Endodermal cell (in vitro differentiated cells): ENCODE data around the gene ZKSCAN3. TPM values are rescaled to one million over a fixed set of nuclear protein-coding genes. Genes with fewer than 3 reads are reported as not detected.
"Not testable (repeated sequence)": the region's sequence is repeated elsewhere in the genome, so short reads cannot be mapped to it uniquely, and the experiment has no call there.

Experiments
- DNase-seq: peaks from one replicate; pipeline ENCODE4 v3.0.0-alpha.2; 2017
- H3K27ac ChIP-seq: 2 replicates; pipeline ENCODE4 v1.5.1; 2013; ENCODE audit warnings: mild to moderate bottlenecking, low read depth, low read length, moderate library complexity
- H3K27me3 ChIP-seq: 2 replicates; pipeline ENCODE4 v1.6.1; 2013; ENCODE audit warnings: mild to moderate bottlenecking, low read length, moderate library complexity; ENCODE audit not compliant: insufficient read depth, control insufficient read depth, poor library complexity, severe bottlenecking
- H3K36me3 ChIP-seq: 2 replicates; pipeline ENCODE4 v1.7.0; 2013; ENCODE audit warnings: mild to moderate bottlenecking, low read length, moderate library complexity; ENCODE audit not compliant: control insufficient read depth, insufficient read depth
- H3K4me1 ChIP-seq: one replicate; pipeline ENCODE4 v1.7.0; 2013; ENCODE audit warnings: low read length; ENCODE audit not compliant: control insufficient read depth, insufficient read depth
- H3K4me3 ChIP-seq: 2 replicates; pipeline ENCODE4 v1.5.1; 2013; ENCODE audit warnings: mild to moderate bottlenecking, low read length, moderate library complexity
- H3K9ac ChIP-seq: 2 replicates; pipeline ENCODE4 v1.6.1; 2013; ENCODE audit warnings: mild to moderate bottlenecking, low read length, moderate library complexity; ENCODE audit not compliant: poor library complexity, severe bottlenecking; ENCODE audit errors: extremely low read depth
- H3K9me3 ChIP-seq: 2 replicates; pipeline ENCODE4 v1.6.1; 2013; ENCODE audit warnings: mild to moderate bottlenecking, low read length, moderate library complexity; ENCODE audit not compliant: control insufficient read depth
- H3K27ac Mint-ChIP-seq: 2 replicates; pipeline ENCODE4 v1.8.0; 2020; ENCODE audit warnings: mixed read lengths
- H3K27me3 Mint-ChIP-seq: 2 replicates; pipeline ENCODE4 v1.8.0; 2021; ENCODE audit warnings: mild to moderate bottlenecking, mixed read lengths; ENCODE audit not compliant: insufficient read depth
- H3K36me3 Mint-ChIP-seq: 2 replicates; pipeline ENCODE4 v1.8.0; 2020; ENCODE audit warnings: low read depth, mixed read lengths
- H3K4me1 Mint-ChIP-seq: 2 replicates; pipeline ENCODE4 v1.8.0; 2020; ENCODE audit warnings: mixed read lengths
- H3K4me3 Mint-ChIP-seq: 2 replicates; pipeline ENCODE4 v1.8.0; 2020; ENCODE audit warnings: mild to moderate bottlenecking, moderate library complexity, mixed read lengths
- H3K9me3 Mint-ChIP-seq: 2 replicates; pipeline ENCODE4 v1.8.0; 2020; ENCODE audit warnings: mild to moderate bottlenecking, mixed read lengths
- WGBS, 2 experiments: methylation state at CpG; one replicate each; pipeline versions ENCODE4 v1.1.5 to v1.1.7; 2013; ENCODE audit warnings: missing lambda C conversion rate in 2 of 2, mixed read lengths in 1 of 2; ENCODE audit not compliant: insufficient coverage in 1 of 2, insufficient read length in 1 of 2; 5-methylcytosine and 5-hydroxymethylcytosine counted together
- total RNA-seq, 2 donors: library from RNA; stranded (reverse); fragmentation: NEBNext Ultra II Directional in 1 of 2; extraction: Animal tissue kit (Norgen Biotek cat#: 25700) in 1 of 2; gene quantifications; 2 replicates in 1 of 2; 3 replicates in 1 of 2; pipeline ENCODE4 v1.2.1, GENCODE V29; 2021
- TF ChIP-seq, protein P1 (sequence below): fragments of 200-600 bp; sonication (generic); conservative IDR thresholded peaks from 2 replicates; pipeline ENCODE4 v1.5.0; 2021; ENCODE audit warnings: antibody characterized with exemption, mild to moderate bottlenecking

ZKSCAN3 gene
- total RNA-seq, 2 donors from 2014 or later, result 10.1 to 11.4 TPM

DNA sequence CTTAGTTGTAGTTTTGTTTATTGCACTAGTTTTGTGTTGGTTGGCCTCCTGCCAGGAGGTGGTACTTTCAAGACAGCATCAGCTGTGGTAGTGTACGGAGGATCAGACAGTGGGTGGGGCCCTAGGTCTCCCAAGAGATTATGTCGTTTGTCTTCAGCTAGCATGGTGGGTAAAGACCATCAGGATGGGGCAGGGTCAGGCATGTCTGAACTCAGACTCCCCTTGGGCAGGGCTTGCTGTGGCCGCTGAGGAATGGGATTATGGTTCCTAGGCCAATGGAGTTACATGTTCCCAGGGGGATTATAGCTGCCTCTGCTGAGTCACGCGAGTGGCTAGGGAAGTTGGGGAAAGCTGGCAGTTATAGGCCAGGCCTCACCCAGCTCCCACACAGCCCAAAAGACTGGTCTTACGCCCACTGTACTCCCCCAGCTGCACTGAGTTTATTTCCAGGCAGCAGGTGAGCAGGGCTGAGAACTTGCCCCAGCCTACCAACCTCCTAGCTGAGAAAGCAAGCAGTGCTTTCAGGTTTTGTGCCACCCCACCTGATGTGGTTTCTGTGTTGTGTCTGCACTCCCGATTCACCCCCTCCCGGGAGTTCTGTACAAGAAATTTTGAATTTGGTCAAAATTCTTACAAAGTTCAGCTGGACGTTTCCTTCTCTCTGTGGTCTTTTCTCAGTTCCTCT, 38.5 kb upstream of the ZKSCAN3 start:
- TF ChIP-seq, protein P1, sequence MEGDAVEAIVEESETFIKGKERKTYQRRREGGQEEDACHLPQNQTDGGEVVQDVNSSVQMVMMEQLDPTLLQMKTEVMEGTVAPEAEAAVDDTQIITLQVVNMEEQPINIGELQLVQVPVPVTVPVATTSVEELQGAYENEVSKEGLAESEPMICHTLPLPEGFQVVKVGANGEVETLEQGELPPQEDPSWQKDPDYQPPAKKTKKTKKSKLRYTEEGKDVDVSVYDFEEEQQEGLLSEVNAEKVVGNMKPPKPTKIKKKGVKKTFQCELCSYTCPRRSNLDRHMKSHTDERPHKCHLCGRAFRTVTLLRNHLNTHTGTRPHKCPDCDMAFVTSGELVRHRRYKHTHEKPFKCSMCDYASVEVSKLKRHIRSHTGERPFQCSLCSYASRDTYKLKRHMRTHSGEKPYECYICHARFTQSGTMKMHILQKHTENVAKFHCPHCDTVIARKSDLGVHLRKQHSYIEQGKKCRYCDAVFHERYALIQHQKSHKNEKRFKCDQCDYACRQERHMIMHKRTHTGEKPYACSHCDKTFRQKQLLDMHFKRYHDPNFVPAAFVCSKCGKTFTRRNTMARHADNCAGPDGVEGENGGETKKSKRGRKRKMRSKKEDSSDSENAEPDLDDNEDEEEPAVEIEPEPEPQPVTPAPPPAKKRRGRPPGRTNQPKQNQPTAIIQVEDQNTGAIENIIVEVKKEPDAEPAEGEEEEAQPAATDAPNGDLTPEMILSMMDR, result no peak
- Mint-ChIP-seq H3K27ac (peak overlapping the region; percentile 35), H3K27me3 (peaks cover 4% of the 10 kb centered on the region), H3K9me3 (peaks cover 5% of the 10 kb centered on the region), H3K36me3 (peaks cover 10% of the 10 kb centered on the region), H3K4me1 (peaks cover 23% of the 10 kb centered on the region), H3K4me3 (no peak overlapping the region)
- H3K9ac ChIP-seq, result peak overlapping the region; percentile 2
- no peak overlapping the region for H3K27ac ChIP-seq
- DNase-seq, result no peak
- H3K27me3 ChIP-seq, result no peaks in the 10 kb centered on the region
- H3K4me1 ChIP-seq, result no peaks in the 10 kb centered on the region
- no peaks in the 10 kb centered on the region for H3K36me3 ChIP-seq
- 87 to 90% methylated on average over 6 to 9 of the region's 9 CpGs for WGBS, 2 experiments
- H3K9me3 ChIP-seq, result peaks cover 10% of the 10 kb centered on the region
- no peak overlapping the region for H3K4me3 ChIP-seq

DNA sequence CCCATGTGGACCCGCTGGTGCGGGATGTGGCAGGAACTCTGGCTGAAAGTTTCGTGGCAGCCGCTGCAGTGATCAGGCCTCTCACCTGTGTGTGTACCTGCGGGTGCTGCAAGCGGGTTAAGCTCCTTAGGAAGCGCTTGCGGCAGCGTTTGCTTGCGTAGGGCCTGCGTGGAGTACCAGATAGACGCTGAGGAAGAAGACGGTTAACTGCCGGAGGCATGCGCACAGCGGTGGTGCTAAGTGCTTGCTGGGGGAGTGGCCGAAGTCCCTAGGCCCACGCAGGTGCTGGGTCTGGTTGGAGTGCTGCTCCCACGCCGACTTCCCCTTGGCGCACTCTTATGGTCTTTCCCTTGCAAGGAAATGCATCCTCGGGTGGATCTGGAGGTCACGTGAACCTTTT, 36.8 kb upstream of the ZKSCAN3 start:
- H3K4me1 Mint-ChIP-seq, result peaks cover 23% of the 10 kb centered on the region
- DNase-seq, result peak; percentile 54
- H3K4me1 ChIP-seq, result no peaks in the 10 kb centered on the region
- H3K4me3 Mint-ChIP-seq, result no peak overlapping the region
- H3K36me3 Mint-ChIP-seq, result peaks cover 2% of the 10 kb centered on the region
- 92 to 95% methylated on average over 22 to 23 of the region's 23 CpGs for WGBS, 2 experiments
- H3K4me3 ChIP-seq, result no peak overlapping the region
- TF ChIP-seq, protein P1, result no peak
- H3K9me3 Mint-ChIP-seq, result peaks cover 3% of the 10 kb centered on the region
- no peaks in the 10 kb centered on the region for H3K36me3 ChIP-seq
- peaks cover 8% of the 10 kb centered on the region for H3K9me3 ChIP-seq
- H3K27ac ChIP-seq, result no peak overlapping the region
- H3K27me3 Mint-ChIP-seq, result peaks cover 4% of the 10 kb centered on the region
- H3K27me3 ChIP-seq, result no peaks in the 10 kb centered on the region
- H3K27ac Mint-ChIP-seq, result no peak overlapping the region
- H3K9ac ChIP-seq, result no peak overlapping the region

DNA sequence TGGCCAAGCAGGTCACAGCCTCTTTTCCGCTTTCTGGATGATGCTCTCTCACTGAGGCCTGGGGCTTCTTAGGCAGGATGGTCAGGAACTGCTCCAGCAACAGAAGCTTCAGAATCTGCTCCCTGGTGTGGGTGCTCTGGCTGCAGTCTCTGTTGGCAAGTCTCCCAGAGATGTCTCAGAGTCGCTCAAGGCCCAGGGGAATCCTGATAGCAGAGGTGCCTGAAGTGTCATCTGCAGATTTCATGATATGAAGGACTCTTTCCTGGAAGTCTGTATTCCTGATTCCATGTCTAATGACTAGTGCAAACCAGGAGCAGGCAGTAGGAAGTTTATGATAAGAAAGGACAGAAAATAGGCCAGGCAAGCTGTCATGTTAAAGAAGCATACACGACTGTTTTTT, 34.1 kb upstream of the ZKSCAN3 start:
- peaks cover 4% of the 10 kb centered on the region for H3K27me3 Mint-ChIP-seq
- H3K27ac ChIP-seq, result no peak overlapping the region
- H3K4me3 Mint-ChIP-seq, result no peak overlapping the region
- H3K9me3 ChIP-seq, result peaks cover 8% of the 10 kb centered on the region
- no peak overlapping the region for H3K4me3 ChIP-seq
- DNase-seq, result no peak
- H3K9ac ChIP-seq, result no peak overlapping the region
- peaks cover 8% of the 10 kb centered on the region for H3K9me3 Mint-ChIP-seq
- H3K27me3 ChIP-seq, result no peaks in the 10 kb centered on the region
- 89 to 96% methylated on average over 3 of the region's 3 CpGs for WGBS, 2 experiments
- H3K36me3 Mint-ChIP-seq, result peaks cover 2% of the 10 kb centered on the region
- no peaks in the 10 kb centered on the region for H3K36me3 ChIP-seq
- H3K4me1 ChIP-seq, result no peaks in the 10 kb centered on the region
- peaks cover 8% of the 10 kb centered on the region for H3K4me1 Mint-ChIP-seq
- TF ChIP-seq, protein P1, result no peak
- H3K27ac Mint-ChIP-seq, result no peak overlapping the region

DNA sequence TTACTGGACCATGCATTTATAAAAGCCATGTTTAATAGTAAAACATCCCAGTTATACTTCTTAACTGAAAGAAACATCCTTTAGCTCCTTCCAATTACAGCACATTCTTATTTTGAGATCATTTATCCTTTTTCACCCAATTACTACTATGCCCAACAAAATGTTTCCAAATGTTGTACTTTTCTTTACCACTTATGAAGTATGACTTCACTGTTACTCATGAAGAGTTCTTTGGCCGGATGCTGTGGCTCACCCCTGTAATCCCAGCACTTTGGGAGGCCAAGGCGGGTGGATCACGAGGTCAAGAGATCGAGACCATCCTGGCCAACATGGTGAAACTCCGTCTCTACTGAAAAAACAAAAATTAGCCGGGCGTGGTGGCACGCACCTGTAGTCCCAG, 31.9 kb upstream of the ZKSCAN3 start:
- not testable (repeated sequence) for H3K27me3 ChIP-seq, H3K4me3 ChIP-seq, DNase-seq, H3K36me3 Mint-ChIP-seq, H3K9ac ChIP-seq, H3K27ac Mint-ChIP-seq, H3K27me3 Mint-ChIP-seq, H3K27ac ChIP-seq, H3K4me1 Mint-ChIP-seq, H3K4me3 Mint-ChIP-seq, H3K4me1 ChIP-seq, H3K36me3 ChIP-seq, H3K9me3 ChIP-seq
- 92 to 96% methylated on average over 7 to 8 of the region's 8 CpGs for WGBS, 2 experiments
- peaks cover 11% of the 10 kb centered on the region for H3K9me3 Mint-ChIP-seq
